GM23338 (cell line): ENCODE data around the gene CTSW.

Experiments used
- CREB1 ChIP-seq: fragments of 250-450 bp; sonication (Bioruptor Pico); IDR thresholded peaks from 2 replicates; pipeline ENCODE4 v1.5.0; 2020; ENCODE audit warnings: low read depth, mild to moderate bottlenecking, moderate library complexity
- EZH2 ChIP-seq: fragments of 200-600 bp; sonication (generic); IDR thresholded peaks from one replicate; pipeline ENCODE4 v1.8.0; 2017; ENCODE audit warnings: antibody characterized with exemption, mild to moderate bottlenecking, low read depth; ENCODE audit not compliant: unreplicated experiment
- EZH2phosphoT487 ChIP-seq: fragments of 200-600 bp; sonication (generic); IDR thresholded peaks from one replicate; pipeline ENCODE4 v1.8.1; 2018; ENCODE audit warnings: antibody characterized with exemption; ENCODE audit not compliant: unreplicated experiment
- POLR2AphosphoS5 ChIP-seq: IDR thresholded peaks from 2 replicates; pipeline ENCODE4 v1.6.1; 2016; ENCODE audit warnings: antibody characterized with exemption, low read depth
- TF ChIP-seq, protein P1 (sequence below), 2 experiments: fragments of 200-600 bp in 1 of 2; sonication (generic) in 1 of 2; conservative IDR thresholded peaks; 2 replicates each; pipeline versions ENCODE4 v1.5.1 to v1.6.1; 2016 to 2017; ENCODE audit warnings: antibody characterized with exemption in 2 of 2, low read depth in 2 of 2, mild to moderate bottlenecking in 2 of 2, moderate library complexity in 1 of 2

DNA sequence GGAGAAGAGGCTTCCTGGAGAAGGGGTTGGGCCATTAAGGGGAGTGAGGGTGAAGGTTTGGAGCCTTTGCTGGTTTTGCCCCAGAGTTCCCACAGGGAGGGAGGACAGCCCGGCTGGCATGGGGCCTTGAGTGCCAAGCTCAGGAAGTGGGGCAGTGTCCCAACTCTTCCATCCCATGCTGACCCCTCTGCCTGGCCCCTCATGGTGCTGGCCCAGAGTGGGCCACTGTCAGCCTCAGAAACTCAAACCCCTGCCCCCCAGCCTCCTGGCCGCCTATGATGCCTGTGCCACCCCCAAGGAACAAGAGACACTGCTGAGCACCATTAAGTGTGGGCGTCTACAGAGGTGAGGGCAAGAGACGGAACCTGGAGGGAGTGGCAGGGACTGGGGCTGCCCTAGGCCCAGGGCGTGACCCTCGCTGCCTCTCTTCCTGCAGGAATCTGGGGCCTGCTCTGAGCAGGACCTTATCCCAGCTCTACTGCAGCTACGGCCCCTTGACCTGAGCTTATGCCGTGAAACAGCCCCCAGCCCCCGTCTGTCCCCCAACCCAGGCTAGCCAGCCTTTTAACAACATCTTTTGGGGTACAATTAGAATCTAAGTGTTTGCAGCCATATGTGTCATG, 14.0 kb upstream of the CTSW start:
- TF ChIP-seq, protein P1, sequence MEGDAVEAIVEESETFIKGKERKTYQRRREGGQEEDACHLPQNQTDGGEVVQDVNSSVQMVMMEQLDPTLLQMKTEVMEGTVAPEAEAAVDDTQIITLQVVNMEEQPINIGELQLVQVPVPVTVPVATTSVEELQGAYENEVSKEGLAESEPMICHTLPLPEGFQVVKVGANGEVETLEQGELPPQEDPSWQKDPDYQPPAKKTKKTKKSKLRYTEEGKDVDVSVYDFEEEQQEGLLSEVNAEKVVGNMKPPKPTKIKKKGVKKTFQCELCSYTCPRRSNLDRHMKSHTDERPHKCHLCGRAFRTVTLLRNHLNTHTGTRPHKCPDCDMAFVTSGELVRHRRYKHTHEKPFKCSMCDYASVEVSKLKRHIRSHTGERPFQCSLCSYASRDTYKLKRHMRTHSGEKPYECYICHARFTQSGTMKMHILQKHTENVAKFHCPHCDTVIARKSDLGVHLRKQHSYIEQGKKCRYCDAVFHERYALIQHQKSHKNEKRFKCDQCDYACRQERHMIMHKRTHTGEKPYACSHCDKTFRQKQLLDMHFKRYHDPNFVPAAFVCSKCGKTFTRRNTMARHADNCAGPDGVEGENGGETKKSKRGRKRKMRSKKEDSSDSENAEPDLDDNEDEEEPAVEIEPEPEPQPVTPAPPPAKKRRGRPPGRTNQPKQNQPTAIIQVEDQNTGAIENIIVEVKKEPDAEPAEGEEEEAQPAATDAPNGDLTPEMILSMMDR (conservative IDR thresholded peaks at IDR 0.05; ENCODE audit: low read depth in 2 of 2) = no peak
- TF ChIP-seq POLR2AphosphoS5 (no peak), EZH2 (no peak), CREB1 (CRISPR knock-in tag) (no peak), EZH2phosphoT487 (no peak)
